Measurements from ENCODE around the gene SMCP. TPM values are rescaled to one million over a fixed set of nuclear protein-coding genes. Genes with fewer than 3 reads are reported as not detected.
A peak's percentile ranks its signal among the peaks of the same experiment; 100 is the strongest.

The SMCP gene
- total RNA-seq (ENCODE audit: unreplicated experiment): not detected
- long read RNA-seq: 0 reads

- Mint-ChIP-seq H3K4me3 (ENCODE audit: unreplicated experiment) (no peak within 1 kb of the TSS), H3K27me3 (ENCODE audit: unreplicated experiment) (peaks cover 2% of the 10 kb centered on the region), H3K27ac (ENCODE audit: unreplicated experiment) (no peak within 1 kb of the TSS), H3K9me3 (ENCODE audit: unreplicated experiment) (no peaks in the 10 kb centered on the region), H3K4me1 (ENCODE audit: unreplicated experiment) (no peaks in the 10 kb centered on the region), H3K36me3 (ENCODE audit: low read depth, unreplicated experiment) (no peaks in the 10 kb centered on the region)
- DNase-seq (ENCODE audit: low spot score): peak; percentile 46
- TF ChIP-seq, protein P1, sequence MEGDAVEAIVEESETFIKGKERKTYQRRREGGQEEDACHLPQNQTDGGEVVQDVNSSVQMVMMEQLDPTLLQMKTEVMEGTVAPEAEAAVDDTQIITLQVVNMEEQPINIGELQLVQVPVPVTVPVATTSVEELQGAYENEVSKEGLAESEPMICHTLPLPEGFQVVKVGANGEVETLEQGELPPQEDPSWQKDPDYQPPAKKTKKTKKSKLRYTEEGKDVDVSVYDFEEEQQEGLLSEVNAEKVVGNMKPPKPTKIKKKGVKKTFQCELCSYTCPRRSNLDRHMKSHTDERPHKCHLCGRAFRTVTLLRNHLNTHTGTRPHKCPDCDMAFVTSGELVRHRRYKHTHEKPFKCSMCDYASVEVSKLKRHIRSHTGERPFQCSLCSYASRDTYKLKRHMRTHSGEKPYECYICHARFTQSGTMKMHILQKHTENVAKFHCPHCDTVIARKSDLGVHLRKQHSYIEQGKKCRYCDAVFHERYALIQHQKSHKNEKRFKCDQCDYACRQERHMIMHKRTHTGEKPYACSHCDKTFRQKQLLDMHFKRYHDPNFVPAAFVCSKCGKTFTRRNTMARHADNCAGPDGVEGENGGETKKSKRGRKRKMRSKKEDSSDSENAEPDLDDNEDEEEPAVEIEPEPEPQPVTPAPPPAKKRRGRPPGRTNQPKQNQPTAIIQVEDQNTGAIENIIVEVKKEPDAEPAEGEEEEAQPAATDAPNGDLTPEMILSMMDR (IDR thresholded peaks at IDR 0.05; ENCODE audit: unreplicated experiment): peak; percentile 57
These were observed at the start of gene SMCP for GRCh38 chr1:152878042-152878441. SMCP (plus strand) TSS chr1:152878322; CDS start chr1:152884423, 6,101 bp downstream.

- no peak for DNase-seq (ENCODE audit: low spot score)
- no peaks in the 10 kb centered on the region for H3K4me1 Mint-ChIP-seq (ENCODE audit: unreplicated experiment)
- H3K27me3 Mint-ChIP-seq (ENCODE audit: unreplicated experiment): peaks cover 1% of the 10 kb centered on the region
- no peaks in the 10 kb centered on the region for H3K36me3 Mint-ChIP-seq (ENCODE audit: low read depth, unreplicated experiment)
- TF ChIP-seq, protein P1 (IDR thresholded peaks at IDR 0.05; ENCODE audit: unreplicated experiment): no peak
- H3K27ac Mint-ChIP-seq (ENCODE audit: unreplicated experiment): no peak overlapping the region
- H3K9me3 Mint-ChIP-seq (ENCODE audit: unreplicated experiment): no peaks in the 10 kb centered on the region
- H3K4me3 Mint-ChIP-seq (ENCODE audit: unreplicated experiment): no peak overlapping the region
These were observed 41.3 kb upstream of the SMCP start for GRCh38 chr1:152836870-152837269.

GRCh38 chr1:152842556-152842955 is 35.6 kb upstream of the SMCP start, which contains the start of gene LCE6A:
LCE6A (plus strand) TSS chr1:152842856; CDS start chr1:152843521, 665 bp downstream.
- H3K4me1 Mint-ChIP-seq (ENCODE audit: unreplicated experiment): no peaks in the 10 kb centered on the region
- no peaks in the 10 kb centered on the region for H3K36me3 Mint-ChIP-seq (ENCODE audit: low read depth, unreplicated experiment)
- TF ChIP-seq, protein P1 (IDR thresholded peaks at IDR 0.05; ENCODE audit: unreplicated experiment): no peak
- H3K27me3 Mint-ChIP-seq (ENCODE audit: unreplicated experiment): peaks cover 1% of the 10 kb centered on the region
- no peak within 1 kb of the TSS for H3K4me3 Mint-ChIP-seq (ENCODE audit: unreplicated experiment)
- H3K9me3 Mint-ChIP-seq (ENCODE audit: unreplicated experiment): no peaks in the 10 kb centered on the region
- DNase-seq (ENCODE audit: low spot score): no peak
- no peak within 1 kb of the TSS for H3K27ac Mint-ChIP-seq (ENCODE audit: unreplicated experiment)

DNA sequence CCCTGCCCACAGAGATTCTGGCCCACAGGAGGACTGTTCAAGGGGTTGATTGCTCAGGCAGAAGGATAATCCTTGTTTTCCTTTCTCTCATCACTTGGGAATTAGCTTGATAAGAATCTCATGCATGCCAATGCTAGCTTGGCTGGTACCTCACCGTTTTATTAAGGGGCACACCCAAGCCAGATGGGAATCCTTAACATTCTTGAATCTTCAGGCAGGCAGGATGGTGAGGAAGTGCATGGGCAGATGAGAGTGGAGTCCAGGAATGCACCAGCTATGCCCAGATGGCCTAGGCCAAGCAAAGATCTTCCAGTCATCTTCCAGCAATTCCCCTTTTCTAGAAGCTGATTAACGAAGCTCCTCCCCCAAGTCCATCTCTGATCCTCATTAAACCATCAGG is 22.5 kb upstream of the SMCP start:
- DNase-seq (ENCODE audit: low spot score): no peak
- TF ChIP-seq, protein P1 (IDR thresholded peaks at IDR 0.05; ENCODE audit: unreplicated experiment): no peak
- H3K4me3 Mint-ChIP-seq (ENCODE audit: unreplicated experiment): no peak overlapping the region
- no peaks in the 10 kb centered on the region for H3K4me1 Mint-ChIP-seq (ENCODE audit: unreplicated experiment)
- H3K9me3 Mint-ChIP-seq (ENCODE audit: unreplicated experiment): no peaks in the 10 kb centered on the region
- no peak overlapping the region for H3K27ac Mint-ChIP-seq (ENCODE audit: unreplicated experiment)
- no peaks in the 10 kb centered on the region for H3K36me3 Mint-ChIP-seq (ENCODE audit: low read depth, unreplicated experiment)
- H3K27me3 Mint-ChIP-seq (ENCODE audit: unreplicated experiment): no peaks in the 10 kb centered on the region

DNA sequence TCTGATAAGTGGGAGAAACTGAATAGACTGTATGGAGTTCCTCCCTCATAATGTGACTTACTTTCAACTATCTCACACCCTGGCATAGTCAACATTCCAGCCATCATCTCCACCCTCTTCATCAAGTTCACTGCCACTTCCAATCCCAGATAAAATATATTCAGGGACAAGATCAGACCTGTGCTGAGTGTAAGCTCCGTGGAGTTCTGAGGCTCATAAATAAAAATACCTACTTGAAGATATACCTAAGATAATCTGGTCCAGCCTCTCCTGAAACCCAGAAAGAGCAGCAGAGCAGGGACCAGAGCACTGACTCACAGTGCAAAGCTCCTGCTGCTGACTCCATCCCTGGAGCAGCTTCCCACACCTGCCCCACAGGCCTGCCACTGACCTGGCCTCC is 20.1 kb upstream of the SMCP start:
- Mint-ChIP-seq H3K27ac (ENCODE audit: unreplicated experiment) (no peak overlapping the region), H3K4me3 (ENCODE audit: unreplicated experiment) (no peak overlapping the region), H3K4me1 (ENCODE audit: unreplicated experiment) (no peaks in the 10 kb centered on the region), H3K27me3 (ENCODE audit: unreplicated experiment) (no peaks in the 10 kb centered on the region), H3K36me3 (ENCODE audit: low read depth, unreplicated experiment) (no peaks in the 10 kb centered on the region), H3K9me3 (ENCODE audit: unreplicated experiment) (no peaks in the 10 kb centered on the region)
- TF ChIP-seq, protein P1 (IDR thresholded peaks at IDR 0.05; ENCODE audit: unreplicated experiment): no peak
- DNase-seq (ENCODE audit: low spot score): no peak

Measured in endothelial cell (in vitro differentiated cells).